HCT116 (cell line): ENCODE measurements around the gene MROH7. TPM values are rescaled to one million over a fixed set of nuclear protein-coding genes. Genes with fewer than 3 reads are reported as not detected.

Experiments used
- ATAC-seq: fragments of 200-7000 bp; cut with Tn5 transposase; 2 replicates; pipeline ENCODE4 v1.9.1; 2020; ENCODE audit warnings: mild to moderate bottlenecking, moderate library complexity
- BruUV-seq: library from RNA; stranded (reverse); fragments of 400-500 nt; replicated peaks from 2 replicates; lab custom pipeline; 2021; lab: Mats Ljungman, UMichigan
- CTCF ChIA-PET: fragments of 300-600 bp; sonication (Branson Sonifier 250); formaldehyde crosslinking; loops from one replicate; lab custom pipeline; 2021; ENCODE audit warnings: antibody characterized with exemption; lab: Charles Lee
- POLR2A ChIA-PET: fragments of 300-600, 350-600 bp; sonication (Branson Sonifier 250); formaldehyde crosslinking; loops from one replicate; lab custom pipeline; 2021; ENCODE audit warnings: antibody characterized with exemption; lab: Charles Lee
- RAD21 ChIA-PET, 2 experiments: fragments of 300-600 bp; sonication (Branson Sonifier 250); formaldehyde crosslinking; loops; one replicate each; lab custom pipeline; 2023; ENCODE audit warnings: low total read pairs in 2 of 2; ENCODE audit not compliant: uncharacterized antibody in 2 of 2, unreplicated experiment in 2 of 2, low non-redundant PET in 1 of 2; lab: Charles Lee
- DNase-seq: peaks from one replicate; pipeline ENCODE4 v3.0.0-alpha.2; 2010; ENCODE audit warnings: low read depth, low spot score
- H2AFZ ChIP-seq: fragments of 200-600 bp; shearing (Covaris generic), sonication (generic); 2 replicates; pipeline ENCODE4 v1.6.1; 2017; ENCODE audit warnings: low read depth, mixed run types, mixed read lengths, antibody characterized with exemption, low read length; ENCODE audit not compliant: poor library complexity, severe bottlenecking
- H3K27ac ChIP-seq: 2 replicates; pipeline ENCODE4 v1.5.1; 2012; ENCODE audit warnings: low read depth, low read length
- H3K27me3 ChIP-seq: fragments of 200-600 bp; sonication (generic); 2 replicates; pipeline ENCODE4 v1.6.1; 2016; ENCODE audit warnings: mixed run types, low read length, mixed read lengths; ENCODE audit not compliant: insufficient read depth
- H3K36me3 ChIP-seq, 2 experiments: fragments of 200-500 bp in 1 of 2; fragments of 200-600 bp in 1 of 2; sonication (Bioruptor generic) in 1 of 2; sonication (generic) in 1 of 2; 2 replicates each; pipeline versions ENCODE4 v1.5.1 to v1.6.1; 2014 to 2016; ENCODE audit warnings: low read length in 2 of 2, inconsistent platforms in 1 of 2, mixed read lengths in 1 of 2, mixed run types in 1 of 2; ENCODE audit not compliant: insufficient read depth in 2 of 2, control insufficient read depth in 1 of 2
- H3K4me1 ChIP-seq, 2 experiments: fragments of 200-600 bp in 1 of 2; sonication (generic) in 1 of 2; 2 replicates each; pipeline versions ENCODE4 v1.5.1 to v1.6.1; 2012 to 2017; ENCODE audit warnings: low read length in 2 of 2, inconsistent platforms in 1 of 2, mild to moderate bottlenecking in 1 of 2, mixed read lengths in 1 of 2, mixed run types in 1 of 2, moderate library complexity in 1 of 2; ENCODE audit not compliant: insufficient read depth in 2 of 2, control insufficient read depth in 1 of 2
- H3K4me2 ChIP-seq: fragments of 200-600 bp; sonication (generic); 2 replicates; pipeline ENCODE4 v1.6.1; 2017; ENCODE audit warnings: mixed run types, low read length, mixed read lengths
- H3K4me3 ChIP-seq, 2 experiments: fragments of 200-600 bp in 1 of 2; sonication (generic) in 1 of 2; replicated peaks in 1 of 2; 2 replicates each; pipeline ENCODE4 v1.5.1; 2011 to 2016; ENCODE audit warnings: low read length in 2 of 2, control low read depth in 1 of 2, low read depth in 1 of 2, mild to moderate bottlenecking in 1 of 2, mixed read lengths in 1 of 2, mixed run types in 1 of 2
- H3K79me2 ChIP-seq: fragments of 200-600 bp; sonication (generic); 2 replicates; pipeline ENCODE4 v1.6.1; 2017; ENCODE audit warnings: mild to moderate bottlenecking, mixed run types, low read length, moderate library complexity, mixed read lengths; ENCODE audit not compliant: insufficient read depth
- H3K9ac ChIP-seq: fragments of 200-600 bp; sonication (generic); 2 replicates; pipeline ENCODE4 v1.6.1; 2016; ENCODE audit warnings: low read length, mixed read lengths
- H3K9me2 ChIP-seq: fragments of 200-600 bp; sonication (generic), shearing (Covaris generic); 2 replicates; pipeline ENCODE4 v1.6.1; 2017; ENCODE audit warnings: mixed run types, mild to moderate bottlenecking, moderate library complexity; ENCODE audit not compliant: insufficient read depth
- H3K9me3 ChIP-seq, 2 experiments: fragments of 200-500 bp in 1 of 2; fragments of 200-600 bp in 1 of 2; sonication (Bioruptor generic) in 1 of 2; sonication (generic) in 1 of 2; 2 replicates each; pipeline ENCODE4 v1.6.1; 2014 to 2017; ENCODE audit warnings: low read length in 2 of 2, mixed read lengths in 2 of 2, inconsistent platforms in 1 of 2, low read depth in 1 of 2, mild to moderate bottlenecking in 1 of 2, mixed run types in 1 of 2, moderate library complexity in 1 of 2; ENCODE audit not compliant: control insufficient read depth in 1 of 2, insufficient read depth in 1 of 2
- H4K20me1 ChIP-seq: fragments of 200-600 bp; sonication (generic), shearing (Covaris generic); 2 replicates; pipeline ENCODE4 v1.6.1; 2017; ENCODE audit warnings: mixed run types, mild to moderate bottlenecking, moderate library complexity; ENCODE audit not compliant: insufficient read depth
- ATF3 ChIP-seq: IDR thresholded peaks from 2 replicates; pipeline ENCODE4 v1.6.1; 2012
- CBX3 ChIP-seq: IDR thresholded peaks from 2 replicates; pipeline ENCODE4 v1.6.1; 2012; ENCODE audit warnings: low read depth
- CEBPB ChIP-seq: IDR thresholded peaks from 2 replicates; pipeline ENCODE4 v1.6.1; 2012; ENCODE audit warnings: low read depth
- ELF1 ChIP-seq: IDR thresholded peaks from 2 replicates; pipeline ENCODE4 v1.6.1; 2012; ENCODE audit warnings: low read depth, borderline replicate concordance
- EZH2 ChIP-seq: fragments of 200-600 bp; sonication (generic); IDR thresholded peaks from 2 replicates; pipeline ENCODE4 v1.6.1; 2017; ENCODE audit warnings: antibody characterized with exemption, mixed run types
- EZH2phosphoT487 ChIP-seq: fragments of 200-600 bp; IDR thresholded peaks from 2 replicates; pipeline ENCODE4 v1.6.1; 2018; ENCODE audit warnings: antibody characterized with exemption, borderline replicate concordance
- FOSL1 ChIP-seq: IDR thresholded peaks from 2 replicates; pipeline ENCODE4 v1.6.1; 2012; ENCODE audit warnings: low read depth
- JUND ChIP-seq: IDR thresholded peaks from 2 replicates; pipeline ENCODE4 v1.6.1; 2012
- POLR2A ChIP-seq: IDR thresholded peaks from 2 replicates; pipeline ENCODE4 v1.7.0; 2011; ENCODE audit warnings: borderline replicate concordance; ENCODE audit not compliant: insufficient read depth, insufficient read length; ENCODE audit errors: extremely low read depth
- POLR2AphosphoS5 ChIP-seq: IDR thresholded peaks from 2 replicates; pipeline ENCODE4 v1.6.1; 2011; ENCODE audit warnings: mild to moderate bottlenecking, low read depth, low read length, moderate library complexity
- RAD21 ChIP-seq: IDR thresholded peaks from 2 replicates; pipeline ENCODE4 v1.6.1; 2012; ENCODE audit warnings: low read depth, mild to moderate bottlenecking
- SP1 ChIP-seq: IDR thresholded peaks from 2 replicates; pipeline ENCODE4 v1.6.1; 2012; ENCODE audit warnings: low read depth
- SRF ChIP-seq: IDR thresholded peaks from 2 replicates; pipeline ENCODE4 v1.6.1; 2012; ENCODE audit warnings: low read depth
- TCF7L2 ChIP-seq: IDR thresholded peaks from 2 replicates; pipeline ENCODE4 v1.7.0; 2011; ENCODE audit warnings: borderline replicate concordance, inconsistent platforms; ENCODE audit not compliant: insufficient read depth, insufficient read length; ENCODE audit errors: extremely low read depth
- YY1 ChIP-seq: IDR thresholded peaks from 2 replicates; pipeline ENCODE4 v1.6.1; 2011; ENCODE audit warnings: low read length, low read depth, moderate library complexity, mild to moderate bottlenecking; ENCODE audit not compliant: insufficient replicate concordance; ENCODE audit errors: extremely low read depth
- ZBTB33 ChIP-seq: IDR thresholded peaks from 2 replicates; pipeline ENCODE4 v1.6.1; 2011; ENCODE audit warnings: mild to moderate bottlenecking, low read length, moderate library complexity; ENCODE audit not compliant: insufficient replicate concordance; ENCODE audit errors: extremely low read depth
- intact Hi-C: fragments of 100-400 bp; cut with micrococcal nuclease; formaldehyde crosslinking; loops from 2 replicates; pipeline ENCODE4 v1.10.0; 2022
- total RNA-seq: library from RNA; stranded (reverse); gene quantifications from one replicate; pipeline ENCODE4 v1.2.1, GENCODE V29; 2021; ENCODE audit not compliant: unreplicated experiment

The MROH7 gene
- total RNA-seq, 1 experiment from 2014 or later = 1.1 TPM

- no peak overlapping the region for H2AFZ ChIP-seq
- no peak for DNase-seq
- no peaks in the 10 kb centered on the region for H3K79me2 ChIP-seq
- no peaks in the 10 kb centered on the region for H3K9me3 ChIP-seq
- no peaks in the 10 kb centered on the region for H4K20me1 ChIP-seq
- H3K4me3 ChIP-seq = no peak overlapping the region
- H3K27me3 ChIP-seq = no peaks in the 10 kb centered on the region
- H3K4me2 ChIP-seq = no peak overlapping the region
- intact Hi-C loops = no loop called here
- TF ChIP-seq CEBPB (no peak), POLR2AphosphoS5 (no peak), JUND (no peak), POLR2A (no peak), CBX3 (no peak), RAD21 (no peak), ZBTB33 (no peak), EZH2phosphoT487 (no peak), FOSL1 (no peak), SP1 (no peak), EZH2 (no peak), ELF1 (no peak), YY1 (no peak), SRF (no peak), ATF3 (no peak), TCF7L2 (no peak)
- CTCF ChIA-PET = no interaction called here
- POLR2A ChIA-PET = no interaction called here
- BruUV-seq = no TSS peak
- no peaks in the 10 kb centered on the region for H3K9me2 ChIP-seq
- H3K9ac ChIP-seq = no peak overlapping the region
- H3K4me1 ChIP-seq = no peaks in the 10 kb centered on the region
- no peak for ATAC-seq
- H3K27ac ChIP-seq = no peak overlapping the region
- RAD21 ChIA-PET = no interaction called here
- H3K36me3 ChIP-seq = no peaks in the 10 kb centered on the region
Measured at GRCh38 chr1:54750596-54750995, 109.0 kb downstream of the MROH7 start.
